Renal pelvis (tissue), 3 donors: ENCODE results near the gene ALDH6A1. TPM values are rescaled to one million over a fixed set of nuclear protein-coding genes. Genes with fewer than 3 reads are reported as not detected.

Experiments
- polyA plus RNA-seq, 3 donors: library from polyadenylated mRNA; unstranded; fragments of 120-200 nt; gene quantifications; one replicate each; pipeline ENCODE4 v1.2.1, GENCODE V29; 2013; ENCODE audit not compliant: insufficient read length in 3 of 3

The ALDH6A1 gene
- polyA plus RNA-seq, 3 donors: 93.8 to 130 (median 122) TPM

Other genes with a start within 250 kb of the ALDH6A1 start
- gene PTGR2, start 232.6 kb downstream of the ALDH6A1 start, polyA plus RNA-seq: 10 to 100 TPM; 13.4 to 37.4 (median 19.4) TPM
- 10 to 100 TPM; 53.3 to 68.1 (median 56.1) TPM for gene ZNF410, start 197.6 kb downstream of the ALDH6A1 start, polyA plus RNA-seq
- gene FAM161B, start 134.4 kb downstream of the ALDH6A1 start, polyA plus RNA-seq: 10 to 100 TPM; 10.6 to 15.8 (median 11.8) TPM
- 10 to 100 TPM; 28.3 to 41.2 (median 40.4) TPM for gene COQ6, start 134.2 kb downstream of the ALDH6A1 start, polyA plus RNA-seq
- 10 to 100 TPM; 50.3 to 72.1 (median 69.6) TPM for gene ENTPD5, start 65.2 kb downstream of the ALDH6A1 start, polyA plus RNA-seq
- gene BBOF1, start 65.1 kb downstream of the ALDH6A1 start, polyA plus RNA-seq: 10 to 100 TPM; 14.4 to 21.4 (median 19.9) TPM
- 10 to 100 TPM; 15.1 to 18.4 (median 17.3) TPM for gene LIN52, start 503 bp upstream of the ALDH6A1 start, polyA plus RNA-seq
- under 1 TPM in 2 of 3 donors, not detected in 1; 0.08 to 0.09 TPM for gene VSX2, start 155.0 kb upstream of the ALDH6A1 start, polyA plus RNA-seq
- 100 to 1,000 TPM; 101 to 149 (median 143) TPM for gene ABCD4, start 218.5 kb upstream of the ALDH6A1 start, polyA plus RNA-seq